K562 (cell line): ENCODE data around the gene ZNF488. TPM values are rescaled to one million over a fixed set of nuclear protein-coding genes. Genes with fewer than 3 reads are reported as not detected.
A peak's percentile ranks its signal among the peaks of the same experiment; 100 is the strongest.

Experiments
- BCOR ChIP-seq: fragments of 450-650 bp; IDR thresholded peaks from 2 replicates; pipeline ENCODE4 v1.6.1; 2016
- BHLHE40 ChIP-seq: IDR thresholded peaks from 2 replicates; pipeline ENCODE4 v1.6.1; 2011; ENCODE audit warnings: low read length, improper control_type of control experiment
- DNMT1 ChIP-seq: fragments of 450-650 bp; IDR thresholded peaks from 2 replicates; pipeline ENCODE4 v1.6.1; 2016; ENCODE audit warnings: antibody characterized with exemption, mild to moderate bottlenecking
- EHMT2 ChIP-seq: fragments of 450-650 bp; IDR thresholded peaks from 2 replicates; pipeline ENCODE4 v1.6.1; 2018; ENCODE audit warnings: antibody characterized with exemption
- FOXJ2 ChIP-seq: fragments of 200-800 bp; sonication (Bioruptor generic); IDR thresholded peaks from 2 replicates; pipeline ENCODE4 v1.6.1; 2016; ENCODE audit warnings: missing genetic modification characterization, missing compliant biosample characterization
- NFIX ChIP-seq: fragments of 250-450 bp; sonication (Bioruptor Pico); IDR thresholded peaks from 2 replicates; pipeline ENCODE4 v1.4.0; 2020; ENCODE audit warnings: low read depth, mild to moderate bottlenecking, moderate library complexity
- RBM15 ChIP-seq: fragments of 200-400 bp; formaldehyde crosslinking; IDR thresholded peaks from 2 replicates; pipeline ENCODE4 v1.6.1; 2018; ENCODE audit warnings: mild to moderate bottlenecking, low read length, moderate library complexity; ENCODE audit not compliant: insufficient read depth
- RBM22 ChIP-seq: fragments of 200-400 bp; formaldehyde crosslinking; IDR thresholded peaks from 2 replicates; pipeline ENCODE4 v1.6.1; 2018; ENCODE audit warnings: low read length, low read depth; ENCODE audit not compliant: poor library complexity, severe bottlenecking
- RUNX1 ChIP-seq: sonication (generic); IDR thresholded peaks from 2 replicates; pipeline ENCODE4 v1.6.1; 2016; ENCODE audit warnings: antibody characterized with exemption, low read depth
- SMARCA4 ChIP-seq: fragments of 450-650 bp; IDR thresholded peaks from 2 replicates; pipeline ENCODE4 v1.6.1; 2016
- TRIM28 ChIP-seq: fragments of 450-650 bp; IDR thresholded peaks from 2 replicates; pipeline ENCODE4 v1.6.1; 2017
- U2AF1 ChIP-seq: fragments of 200-400 bp; formaldehyde crosslinking; optimal IDR thresholded peaks from 2 replicates; pipeline ENCODE3; 2017; ENCODE audit warnings: mild to moderate bottlenecking, low read depth, low read length, moderate library complexity
- ZNF134 ChIP-seq: fragments of 250-450 bp; sonication (Bioruptor Pico); conservative IDR thresholded peaks from 2 replicates; pipeline ENCODE4 v1.4.0; 2020
- ZNF408 ChIP-seq: fragments of 250-450 bp; sonication (Bioruptor Pico); IDR thresholded peaks from 2 replicates; pipeline ENCODE4 v1.4.0; 2020; ENCODE audit warnings: low read depth, mild to moderate bottlenecking, moderate library complexity
- polyA plus RNA-seq, 8 experiments: library from polyadenylated mRNA; depleted of rRNA in 4 of 8; stranded (reverse) in 5 of 8; unstranded in 3 of 8; fragments of >200 nt; fragmentation: Nextera tagmentation in 2 of 8; fragmentation: Illumina TruSeq in 1 of 8; extraction: Ambion mirVana in 2 of 8; extraction: Trizol in 1 of 8; gene quantifications; 2 replicates each; pipeline versions ENCODE4 v1.2.1 to v1.2.3, GENCODE V29; 2011 to 2014; ENCODE audit warnings: inconsistent platforms in 1 of 8, missing spikeins in 1 of 8
- total RNA-seq, 7 experiments: library from RNA; depleted of rRNA in 6 of 7; stranded (reverse); fragments of >200 nt in 6 of 7; fragmentation: Illumina TruSeq in 2 of 7; extraction: Trizol in 2 of 7; gene quantifications; 2 replicates each; pipeline versions ENCODE4 v1.2.1 to v1.2.3, GENCODE V29; 2011 to 2021; ENCODE audit warnings: low replicate concordance in 1 of 7
- TF ChIP-seq, protein P1 (sequence below): fragments of 200-800 bp; sonication (Bioruptor generic); IDR thresholded peaks from 2 replicates; pipeline ENCODE4 v1.6.1; 2017; ENCODE audit warnings: missing genetic modification characterization, missing compliant biosample characterization
- TF ChIP-seq, protein P2 (sequence below): sonication (generic); formaldehyde crosslinking; IDR thresholded peaks from 2 replicates; pipeline ENCODE4 v1.8.0; 2022; ENCODE audit warnings: mild to moderate bottlenecking, missing genetic modification reagents
- TF ChIP-seq, protein P3 (sequence below): fragments of 250-450 bp; sonication (Bioruptor Pico); IDR thresholded peaks from 2 replicates; pipeline ENCODE4 v1.5.0; 2021; ENCODE audit warnings: mild to moderate bottlenecking, borderline replicate concordance
- TF ChIP-seq, protein P4 (sequence below): fragments of 450-650 bp; IDR thresholded peaks from 2 replicates; pipeline ENCODE4 v1.6.1; 2018; ENCODE audit not compliant: partially characterized antibody
- TF ChIP-seq, protein P5 (sequence below), 3 experiments: fragments of 200-800 bp in 1 of 3; sonication (Bioruptor generic) in 1 of 3; sonication (generic) in 1 of 3; formaldehyde crosslinking in 1 of 3; IDR thresholded peaks; 2 replicates each; pipeline versions ENCODE4 v1.6.1 to v1.8.0; 2016 to 2022; ENCODE audit warnings: mild to moderate bottlenecking in 2 of 3, missing compliant biosample characterization in 2 of 3, missing genetic modification characterization in 2 of 3, missing genetic modification reagents in 1 of 3

Gene ZNF488
- total and polyA plus RNA-seq, 9 of the 15 experiments (the other 6 are each of a cell fraction or from before 2014, with no cell fraction given), result 0.03 to 0.09 (median 0.05) TPM; not detected in 3

DNA sequence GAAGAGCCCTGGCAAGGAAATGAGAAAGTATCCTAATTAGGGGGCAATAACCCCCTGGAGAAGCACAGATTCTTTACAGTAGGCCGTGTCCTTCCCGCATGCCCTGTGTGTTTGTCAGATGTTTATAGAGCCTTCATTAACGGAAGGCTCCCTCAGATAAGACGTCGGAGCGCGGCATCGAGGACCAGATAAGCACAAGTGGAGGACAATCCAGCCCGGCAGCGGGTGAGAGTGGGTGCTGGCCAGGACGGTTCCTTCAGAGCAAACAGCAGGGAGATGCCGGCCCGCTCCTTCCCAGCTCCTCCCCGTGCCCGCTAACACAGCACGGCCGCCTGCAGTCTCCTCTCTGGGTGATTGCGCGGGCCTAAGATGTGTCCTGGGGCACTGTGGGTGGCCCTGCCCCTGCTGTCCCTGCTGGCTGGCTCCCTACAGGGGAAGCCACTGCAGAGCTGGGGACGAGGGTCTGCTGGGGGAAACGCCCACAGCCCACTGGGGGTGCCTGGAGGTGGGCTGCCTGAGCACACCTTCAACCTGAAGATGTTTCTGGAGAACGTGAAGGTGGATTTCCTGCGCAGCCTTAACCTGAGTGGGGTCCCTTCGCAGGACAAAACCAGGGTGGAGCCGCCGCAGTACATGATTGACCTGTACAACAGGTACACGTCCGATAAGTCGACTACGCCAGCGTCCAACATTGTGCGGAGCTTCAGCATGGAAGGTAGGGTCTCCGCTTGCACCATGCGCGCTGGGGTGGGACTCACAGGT lies 61.6 kb downstream of the ZNF488 start, which contains the start of gene GDF2 (continued):
- TF ChIP-seq, protein P1, sequence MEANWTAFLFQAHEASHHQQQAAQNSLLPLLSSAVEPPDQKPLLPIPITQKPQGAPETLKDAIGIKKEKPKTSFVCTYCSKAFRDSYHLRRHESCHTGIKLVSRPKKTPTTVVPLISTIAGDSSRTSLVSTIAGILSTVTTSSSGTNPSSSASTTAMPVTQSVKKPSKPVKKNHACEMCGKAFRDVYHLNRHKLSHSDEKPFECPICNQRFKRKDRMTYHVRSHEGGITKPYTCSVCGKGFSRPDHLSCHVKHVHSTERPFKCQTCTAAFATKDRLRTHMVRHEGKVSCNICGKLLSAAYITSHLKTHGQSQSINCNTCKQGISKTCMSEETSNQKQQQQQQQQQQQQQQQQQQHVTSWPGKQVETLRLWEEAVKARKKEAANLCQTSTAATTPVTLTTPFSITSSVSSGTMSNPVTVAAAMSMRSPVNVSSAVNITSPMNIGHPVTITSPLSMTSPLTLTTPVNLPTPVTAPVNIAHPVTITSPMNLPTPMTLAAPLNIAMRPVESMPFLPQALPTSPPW (CRISPR knock-in tag), result no peak
- no peak for TF ChIP-seq TRIM28
- TF ChIP-seq EHMT2, result no peak
- TF ChIP-seq RBM15, result no peak
- TF ChIP-seq RUNX1, result no peak
- peak; percentile 68 for TF ChIP-seq BCOR
- TF ChIP-seq RBM22, result no peak
- no peak for TF ChIP-seq NFIX (CRISPR knock-in tag)
- no peak for TF ChIP-seq DNMT1
- TF ChIP-seq BHLHE40, result 0 out of 2 replicates have a peak, but pooled peaks have one; percentile 64
- TF ChIP-seq, protein P2, sequence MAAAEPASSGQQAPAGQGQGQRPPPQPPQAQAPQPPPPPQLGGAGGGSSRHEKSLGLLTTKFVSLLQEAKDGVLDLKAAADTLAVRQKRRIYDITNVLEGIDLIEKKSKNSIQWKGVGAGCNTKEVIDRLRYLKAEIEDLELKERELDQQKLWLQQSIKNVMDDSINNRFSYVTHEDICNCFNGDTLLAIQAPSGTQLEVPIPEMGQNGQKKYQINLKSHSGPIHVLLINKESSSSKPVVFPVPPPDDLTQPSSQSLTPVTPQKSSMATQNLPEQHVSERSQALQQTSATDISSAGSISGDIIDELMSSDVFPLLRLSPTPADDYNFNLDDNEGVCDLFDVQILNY (CRISPR knock-in tag), result no peak
- no peak for TF ChIP-seq ZNF134 (CRISPR knock-in tag)
- TF ChIP-seq ZNF408, result no peak
- TF ChIP-seq U2AF1, result no peak
- TF ChIP-seq SMARCA4, result peak; percentile 83
- no peak for TF ChIP-seq FOXJ2
- TF ChIP-seq, protein P3, sequence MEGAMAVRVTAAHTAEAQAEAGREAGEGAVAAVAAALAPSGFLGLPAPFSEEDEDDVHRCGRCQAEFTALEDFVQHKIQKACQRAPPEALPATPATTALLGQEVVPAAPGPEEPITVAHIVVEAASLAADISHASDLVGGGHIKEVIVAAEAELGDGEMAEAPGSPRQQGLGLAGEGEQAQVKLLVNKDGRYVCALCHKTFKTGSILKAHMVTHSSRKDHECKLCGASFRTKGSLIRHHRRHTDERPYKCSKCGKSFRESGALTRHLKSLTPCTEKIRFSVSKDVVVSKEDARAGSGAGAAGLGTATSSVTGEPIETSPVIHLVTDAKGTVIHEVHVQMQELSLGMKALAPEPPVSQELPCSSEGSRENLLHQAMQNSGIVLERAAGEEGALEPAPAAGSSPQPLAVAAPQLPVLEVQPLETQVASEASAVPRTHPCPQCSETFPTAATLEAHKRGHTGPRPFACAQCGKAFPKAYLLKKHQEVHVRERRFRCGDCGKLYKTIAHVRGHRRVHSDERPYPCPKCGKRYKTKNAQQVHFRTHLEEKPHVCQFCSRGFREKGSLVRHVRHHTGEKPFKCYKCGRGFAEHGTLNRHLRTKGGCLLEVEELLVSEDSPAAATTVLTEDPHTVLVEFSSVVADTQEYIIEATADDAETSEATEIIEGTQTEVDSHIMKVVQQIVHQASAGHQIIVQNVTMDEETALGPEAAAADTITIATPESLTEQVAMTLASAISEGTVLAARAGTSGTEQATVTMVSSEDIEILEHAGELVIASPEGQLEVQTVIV, result no peak
- TF ChIP-seq, protein P4, sequence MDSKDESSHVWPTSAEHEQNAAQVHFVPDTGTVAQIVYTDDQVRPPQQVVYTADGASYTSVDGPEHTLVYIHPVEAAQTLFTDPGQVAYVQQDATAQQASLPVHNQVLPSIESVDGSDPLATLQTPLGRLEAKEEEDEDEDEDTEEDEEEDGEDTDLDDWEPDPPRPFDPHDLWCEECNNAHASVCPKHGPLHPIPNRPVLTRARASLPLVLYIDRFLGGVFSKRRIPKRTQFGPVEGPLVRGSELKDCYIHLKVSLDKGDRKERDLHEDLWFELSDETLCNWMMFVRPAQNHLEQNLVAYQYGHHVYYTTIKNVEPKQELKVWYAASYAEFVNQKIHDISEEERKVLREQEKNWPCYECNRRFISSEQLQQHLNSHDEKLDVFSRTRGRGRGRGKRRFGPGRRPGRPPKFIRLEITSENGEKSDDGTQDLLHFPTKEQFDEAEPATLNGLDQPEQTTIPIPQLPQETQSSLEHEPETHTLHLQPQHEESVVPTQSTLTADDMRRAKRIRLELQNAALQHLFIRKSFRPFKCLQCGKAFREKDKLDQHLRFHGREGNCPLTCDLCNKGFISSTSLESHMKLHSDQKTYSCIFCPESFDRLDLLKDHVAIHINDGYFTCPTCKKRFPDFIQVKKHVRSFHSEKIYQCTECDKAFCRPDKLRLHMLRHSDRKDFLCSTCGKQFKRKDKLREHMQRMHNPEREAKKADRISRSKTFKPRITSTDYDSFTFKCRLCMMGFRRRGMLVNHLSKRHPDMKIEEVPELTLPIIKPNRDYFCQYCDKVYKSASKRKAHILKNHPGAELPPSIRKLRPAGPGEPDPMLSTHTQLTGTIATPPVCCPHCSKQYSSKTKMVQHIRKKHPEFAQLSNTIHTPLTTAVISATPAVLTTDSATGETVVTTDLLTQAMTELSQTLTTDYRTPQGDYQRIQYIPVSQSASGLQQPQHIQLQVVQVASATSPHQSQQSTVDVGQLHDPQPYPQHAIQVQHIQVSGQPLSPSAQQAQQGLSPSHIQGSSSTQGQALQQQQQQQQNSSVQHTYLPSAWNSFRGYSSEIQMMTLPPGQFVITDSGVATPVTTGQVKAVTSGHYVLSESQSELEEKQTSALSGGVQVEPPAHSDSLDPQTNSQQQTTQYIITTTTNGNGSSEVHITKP, result peak; percentile 30
- TF ChIP-seq, protein P5, sequence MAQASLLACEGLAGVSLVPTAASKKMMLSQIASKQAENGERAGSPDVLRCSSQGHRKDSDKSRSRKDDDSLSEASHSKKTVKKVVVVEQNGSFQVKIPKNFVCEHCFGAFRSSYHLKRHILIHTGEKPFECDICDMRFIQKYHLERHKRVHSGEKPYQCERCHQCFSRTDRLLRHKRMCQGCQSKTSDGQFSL (CRISPR knock-in tag; IDR thresholded peaks at IDR 0.05), result no peak
- TF ChIP-seq, protein P5 (tag; IDR thresholded peaks at IDR 0.05), result no peak
